OCI-LY7 (cell line): ENCODE results near the gene DMD.

Experiments
- EZH2phosphoT487 ChIP-seq: fragments of 200-600 bp; sonication (generic); IDR thresholded peaks from 2 replicates; pipeline ENCODE4 v1.6.1; 2018; ENCODE audit warnings: low read depth, borderline replicate concordance, mild to moderate bottlenecking, mixed run types, antibody characterized with exemption, low read length, moderate library complexity, mixed read lengths
- TF ChIP-seq, protein P1 (sequence below): fragments of 200-600 bp; sonication (generic); conservative IDR thresholded peaks from 2 replicates; pipeline ENCODE4 v1.5.1; 2014; ENCODE audit warnings: mild to moderate bottlenecking, antibody characterized with exemption, low read length, moderate library complexity, mixed read lengths

DNA sequence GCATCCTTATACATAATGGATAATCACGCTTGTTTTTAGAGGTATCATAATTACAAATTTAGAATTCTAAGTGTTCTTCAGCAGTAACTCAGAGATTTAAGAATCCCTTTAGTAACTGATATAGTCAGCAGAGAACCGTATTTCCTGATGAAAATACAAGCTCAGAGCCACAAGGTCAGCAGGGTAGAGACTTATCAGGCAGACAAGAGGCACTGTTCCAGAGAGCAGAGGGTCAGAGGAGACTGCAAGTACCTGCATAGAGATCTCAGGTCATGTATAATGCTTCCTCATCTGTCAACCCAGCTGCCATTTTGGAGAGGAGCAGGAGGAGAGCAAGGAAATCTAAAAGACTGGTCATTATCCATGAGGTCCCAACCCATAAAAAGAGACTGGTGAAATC lies 1352.4 kb downstream of the DMD start:
- TF ChIP-seq, protein P1, sequence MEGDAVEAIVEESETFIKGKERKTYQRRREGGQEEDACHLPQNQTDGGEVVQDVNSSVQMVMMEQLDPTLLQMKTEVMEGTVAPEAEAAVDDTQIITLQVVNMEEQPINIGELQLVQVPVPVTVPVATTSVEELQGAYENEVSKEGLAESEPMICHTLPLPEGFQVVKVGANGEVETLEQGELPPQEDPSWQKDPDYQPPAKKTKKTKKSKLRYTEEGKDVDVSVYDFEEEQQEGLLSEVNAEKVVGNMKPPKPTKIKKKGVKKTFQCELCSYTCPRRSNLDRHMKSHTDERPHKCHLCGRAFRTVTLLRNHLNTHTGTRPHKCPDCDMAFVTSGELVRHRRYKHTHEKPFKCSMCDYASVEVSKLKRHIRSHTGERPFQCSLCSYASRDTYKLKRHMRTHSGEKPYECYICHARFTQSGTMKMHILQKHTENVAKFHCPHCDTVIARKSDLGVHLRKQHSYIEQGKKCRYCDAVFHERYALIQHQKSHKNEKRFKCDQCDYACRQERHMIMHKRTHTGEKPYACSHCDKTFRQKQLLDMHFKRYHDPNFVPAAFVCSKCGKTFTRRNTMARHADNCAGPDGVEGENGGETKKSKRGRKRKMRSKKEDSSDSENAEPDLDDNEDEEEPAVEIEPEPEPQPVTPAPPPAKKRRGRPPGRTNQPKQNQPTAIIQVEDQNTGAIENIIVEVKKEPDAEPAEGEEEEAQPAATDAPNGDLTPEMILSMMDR: no peak
- TF ChIP-seq EZH2phosphoT487: no peak
